ENCODE results near the gene KCMF1.

DNA sequence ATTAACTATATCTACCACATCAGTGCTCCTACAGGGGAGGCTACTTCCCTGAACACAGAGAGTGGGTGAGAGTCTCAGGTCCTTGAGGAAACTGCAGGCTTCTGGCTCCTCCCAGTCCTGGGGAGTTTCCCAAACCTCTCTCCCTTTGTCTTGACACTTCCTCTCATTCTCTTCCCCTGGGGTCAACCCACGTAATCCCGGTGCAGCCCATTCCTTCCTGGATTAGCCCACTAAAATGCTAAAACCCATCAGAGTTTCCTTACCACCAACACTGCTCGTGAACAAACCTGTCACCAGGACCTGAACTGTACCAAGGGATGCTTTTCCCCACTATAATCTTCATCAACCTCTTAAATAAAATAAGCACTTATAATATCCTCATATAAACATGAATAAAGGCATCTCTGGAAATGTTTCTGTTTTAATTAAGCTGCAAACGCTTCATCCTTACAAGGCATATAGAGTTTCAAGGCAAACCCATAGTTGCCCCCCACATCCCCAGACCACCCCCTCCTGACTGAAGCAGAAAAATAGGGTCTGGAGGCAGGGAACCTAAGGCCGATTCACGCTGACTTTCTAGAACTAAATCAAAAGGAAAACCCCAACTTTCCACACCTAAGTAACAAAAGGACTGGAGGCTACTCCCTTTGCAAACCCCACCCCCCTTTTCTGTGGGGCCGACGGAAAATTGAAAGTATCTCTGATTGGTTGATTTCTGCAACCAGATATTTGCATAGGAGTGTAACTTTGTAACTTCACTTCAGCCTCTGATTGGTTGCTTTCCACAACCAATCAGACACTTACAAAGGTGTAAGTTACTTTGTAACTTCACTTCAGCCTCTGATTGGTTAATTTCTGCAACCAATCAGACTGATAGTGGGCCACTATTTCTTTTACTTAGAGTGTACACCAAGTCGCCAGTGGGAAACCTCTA lies 46.5 kb upstream of the KCMF1 start:
- no peak for TF ChIP-seq POLR2AphosphoS5 (IDR thresholded peaks at IDR 0.05; ENCODE audit: low read depth, low read length)
- TF ChIP-seq TAF1 (IDR thresholded peaks at IDR 0.05; ENCODE audit: borderline replicate concordance, low read depth, low read length): no peak
